Cardiac fibroblast (primary cell): ENCODE measurements around the gene ST7.

ENCODE experiments used
- DNase-seq, 2 donors: peaks; one replicate each; pipeline versions ENCODE4 v3.0.0 to v3.0.0-alpha.2; 2010; ENCODE audit warnings: low read depth in 2 of 2
- H3K4me3 ChIP-seq, 2 donors: replicated peaks in 1 of 2; 1 replicate in 1 of 2; 2 replicates in 1 of 2; pipeline ENCODE4 v1.5.1; 2011; ENCODE audit warnings: low read depth in 2 of 2, low read length in 2 of 2, mild to moderate bottlenecking in 2 of 2, moderate library complexity in 1 of 2
- TF ChIP-seq, protein P1 (sequence below): IDR thresholded peaks from one replicate; pipeline ENCODE4 v1.5.1; 2011; ENCODE audit warnings: low read depth, mild to moderate bottlenecking, low read length, inconsistent platforms

Gene ST7

GRCh38 chr7:117124591-117125220, 171.4 kb downstream of the ST7 start:
- H3K4me3 ChIP-seq, result no peak overlapping the region
- TF ChIP-seq, protein P1, sequence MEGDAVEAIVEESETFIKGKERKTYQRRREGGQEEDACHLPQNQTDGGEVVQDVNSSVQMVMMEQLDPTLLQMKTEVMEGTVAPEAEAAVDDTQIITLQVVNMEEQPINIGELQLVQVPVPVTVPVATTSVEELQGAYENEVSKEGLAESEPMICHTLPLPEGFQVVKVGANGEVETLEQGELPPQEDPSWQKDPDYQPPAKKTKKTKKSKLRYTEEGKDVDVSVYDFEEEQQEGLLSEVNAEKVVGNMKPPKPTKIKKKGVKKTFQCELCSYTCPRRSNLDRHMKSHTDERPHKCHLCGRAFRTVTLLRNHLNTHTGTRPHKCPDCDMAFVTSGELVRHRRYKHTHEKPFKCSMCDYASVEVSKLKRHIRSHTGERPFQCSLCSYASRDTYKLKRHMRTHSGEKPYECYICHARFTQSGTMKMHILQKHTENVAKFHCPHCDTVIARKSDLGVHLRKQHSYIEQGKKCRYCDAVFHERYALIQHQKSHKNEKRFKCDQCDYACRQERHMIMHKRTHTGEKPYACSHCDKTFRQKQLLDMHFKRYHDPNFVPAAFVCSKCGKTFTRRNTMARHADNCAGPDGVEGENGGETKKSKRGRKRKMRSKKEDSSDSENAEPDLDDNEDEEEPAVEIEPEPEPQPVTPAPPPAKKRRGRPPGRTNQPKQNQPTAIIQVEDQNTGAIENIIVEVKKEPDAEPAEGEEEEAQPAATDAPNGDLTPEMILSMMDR, result no peak
- peak; percentile 85 to 99 for DNase-seq

- DNase-seq, result no peak
- TF ChIP-seq, protein P1, result no peak
- no peak overlapping the region for H3K4me3 ChIP-seq
Measured at GRCh38 chr7:117126676-117127075, 173.4 kb downstream of the ST7 start.

DNA sequence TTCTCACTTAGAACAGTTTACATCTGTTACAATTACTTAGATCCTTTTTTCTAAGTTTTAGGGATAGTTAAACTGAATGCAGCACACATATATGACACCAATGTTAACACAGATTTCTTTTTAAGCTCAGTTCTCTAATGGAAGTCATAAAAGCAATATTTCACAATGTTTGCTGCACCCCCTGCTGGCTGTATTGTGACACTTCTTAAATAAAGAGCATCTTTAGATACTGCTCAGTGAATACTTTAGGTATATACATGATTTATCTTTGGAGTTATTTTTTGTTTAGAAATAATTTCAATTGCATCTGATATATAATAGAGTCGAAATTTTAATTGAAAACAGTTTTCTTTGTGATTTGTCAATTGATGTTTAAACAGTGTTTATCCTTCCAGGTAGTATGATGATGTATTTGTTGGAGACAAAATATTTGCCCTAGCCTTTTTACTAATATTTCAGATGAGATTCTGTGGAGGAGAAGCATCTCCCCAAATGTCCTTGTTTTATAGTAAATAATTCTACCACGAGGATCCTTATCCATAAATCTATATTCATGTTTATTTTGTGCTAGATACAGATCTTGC, 174.4 kb downstream of the ST7 start:
- H3K4me3 ChIP-seq, result no peak overlapping the region
- DNase-seq, result peak; percentile 76 to 83
- TF ChIP-seq, protein P1, result peak; percentile 65

GRCh38 chr7:117129521-117129955, 176.2 kb downstream of the ST7 start:
- TF ChIP-seq, protein P1, result no peak
- H3K4me3 ChIP-seq, result no peak overlapping the region
- DNase-seq, result peak in 1 of 2 donors; percentile 74

DNA sequence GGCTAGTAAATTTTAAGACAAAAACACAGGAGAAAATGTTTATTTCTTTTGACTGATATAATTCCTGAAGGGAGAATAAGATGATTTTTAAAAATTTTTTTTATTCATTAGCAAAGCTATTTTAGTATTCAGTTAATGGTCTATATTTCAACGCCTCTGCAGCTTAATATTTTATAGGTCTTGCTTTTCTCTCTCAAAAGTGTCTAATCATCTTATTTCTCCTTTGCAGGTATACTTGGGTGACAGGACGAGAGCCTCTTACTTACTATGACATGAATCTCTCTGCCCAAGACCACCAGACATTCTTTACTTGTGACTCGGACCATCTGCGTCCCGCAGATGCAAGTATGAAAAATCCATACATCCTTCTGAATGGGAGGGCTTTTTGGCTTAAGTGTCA, 177.0 kb downstream of the ST7 start:
- H3K4me3 ChIP-seq, result no peak overlapping the region
- no peak for DNase-seq
- TF ChIP-seq, protein P1, result no peak

- no peak overlapping the region for H3K4me3 ChIP-seq
- DNase-seq, result peak; percentile 68 to 97
- TF ChIP-seq, protein P1, result no peak
Measured at GRCh38 chr7:117132321-117133120, 179.2 kb downstream of the ST7 start.
